PC-9 (cell line): ENCODE data around the gene AIF1. TPM values are rescaled to one million over a fixed set of nuclear protein-coding genes. Genes with fewer than 3 reads are reported as not detected.

Experiments used
- BruUV-seq: library from RNA; stranded (reverse); fragments of 400-500 nt; replicated peaks from 2 replicates; lab custom pipeline; 2021; lab: Mats Ljungman, UMichigan
- CTCF ChIA-PET: fragments of 300-600 bp; sonication (Branson Sonifier 250); formaldehyde crosslinking; loops from one replicate; lab custom pipeline; 2022; ENCODE audit warnings: antibody characterized with exemption; lab: Charles Lee
- POLR2A ChIA-PET: fragments of 300-600 bp; sonication (Branson Sonifier 250); formaldehyde crosslinking; loops from one replicate; lab custom pipeline; 2022; ENCODE audit warnings: antibody characterized with exemption; ENCODE audit not compliant: unreplicated experiment; lab: Charles Lee
- DNase-seq, 2 experiments: peaks; one replicate each; pipeline versions ENCODE4 v3.0.0 to v3.0.0-alpha.2; 2015 to 2022; ENCODE audit warnings: mixed read lengths in 1 of 2
- H2AFZ ChIP-seq: fragments of 200-600 bp; sonication (generic); 2 replicates; pipeline ENCODE4 v1.8.1; 2017; ENCODE audit warnings: antibody characterized with exemption
- H3F3A ChIP-seq: fragments of 200-600 bp; sonication (generic); 2 replicates; pipeline ENCODE4 v1.8.1; 2017; ENCODE audit warnings: antibody characterized with exemption, mild to moderate bottlenecking, low read depth; ENCODE audit not compliant: insufficient read depth
- H3K27ac ChIP-seq: fragments of 200-600 bp; sonication (generic); 2 replicates; pipeline ENCODE4 v1.6.1; 2016; ENCODE audit warnings: mixed run types
- H3K27me3 ChIP-seq: fragments of 200-600 bp; sonication (generic); 2 replicates; pipeline ENCODE4 v1.6.1; 2016; ENCODE audit warnings: low read depth, mixed run types; ENCODE audit not compliant: insufficient read depth
- H3K36me3 ChIP-seq: fragments of 200-600 bp; sonication (generic); 2 replicates; pipeline ENCODE4 v1.6.1; 2016; ENCODE audit warnings: low read depth, mixed run types
- H3K4me1 ChIP-seq: fragments of 200-600 bp; sonication (generic); replicated peaks from 2 replicates; pipeline ENCODE4 v1.6.1; 2016; ENCODE audit warnings: mixed run types; ENCODE audit not compliant: insufficient read depth
- H3K4me2 ChIP-seq: fragments of 200-600 bp; sonication (generic); 2 replicates; pipeline ENCODE4 v1.6.1; 2017; ENCODE audit warnings: mixed run types
- H3K4me3 ChIP-seq: fragments of 200-600 bp; sonication (generic); 2 replicates; pipeline ENCODE4 v1.6.1; 2016; ENCODE audit warnings: mixed run types
- H3K79me2 ChIP-seq: fragments of 200-600 bp; sonication (generic); 2 replicates; pipeline ENCODE4 v1.6.1; 2017; ENCODE audit warnings: low read depth, mixed run types
- H3K9me2 ChIP-seq: fragments of 200-600 bp; sonication (generic); 2 replicates; pipeline ENCODE4 v1.8.1; 2017; ENCODE audit warnings: mild to moderate bottlenecking; ENCODE audit not compliant: insufficient read depth
- H3K9me3 ChIP-seq: fragments of 200-600 bp; sonication (generic); 2 replicates; pipeline ENCODE4 v1.8.1; 2016; ENCODE audit warnings: low read depth; ENCODE audit not compliant: insufficient read depth
- H4K20me1 ChIP-seq: fragments of 200-600 bp; sonication (generic); 2 replicates; pipeline ENCODE4 v1.8.1; 2017; ENCODE audit not compliant: insufficient read depth
- CTCF ChIP-seq: fragments of 200-600 bp; sonication (generic); conservative IDR thresholded peaks from 2 replicates; pipeline ENCODE4 v1.6.1; 2017; ENCODE audit warnings: mixed run types, antibody characterized with exemption, mild to moderate bottlenecking, moderate library complexity
- EZH2 ChIP-seq: fragments of 200-600 bp; sonication (generic); IDR thresholded peaks from 2 replicates; pipeline ENCODE4 v1.8.0; 2017; ENCODE audit warnings: antibody characterized with exemption, low read depth
- intact Hi-C: fragments of 100-400 bp; cut with micrococcal nuclease; formaldehyde crosslinking; loops from one replicate; pipeline ENCODE4 v1.10.0; 2022; ENCODE audit not compliant: unreplicated experiment
- total RNA-seq: library from RNA; stranded (reverse); gene quantifications from 2 replicates; pipeline ENCODE4 v1.2.3, GENCODE V29; 2021

Gene AIF1
- total RNA-seq, 1 experiment from 2014 or later, result not detected

GRCh38 chr6:31662124-31662723, 47.2 kb downstream of the AIF1 start:
- peaks cover 23% of the 10 kb centered on the region for H3F3A ChIP-seq
- no TSS peak for BruUV-seq
- no peak for TF ChIP-seq CTCF
- no peak for TF ChIP-seq EZH2
- no peaks in the 10 kb centered on the region for H3K9me2 ChIP-seq
- H3K9me3 ChIP-seq, result no peaks in the 10 kb centered on the region
- 0 out of 2 replicates have a peak, but pooled peaks cover 7% of the 10 kb centered on the region for H4K20me1 ChIP-seq
- no peak overlapping the region for H2AFZ ChIP-seq
- no peaks in the 10 kb centered on the region for H3K27me3 ChIP-seq
- intact Hi-C loops, result loop anchor here (10.0 kb wide), 1 partner anchor 513 kb away; the partner anchor contains the start of genes AGPAT1 and RNF5
- H3K4me1 ChIP-seq, result peaks cover 32% of the 10 kb centered on the region
- DNase-seq, result no peak
- no peak overlapping the region for H3K4me3 ChIP-seq
- peaks cover 67% of the 10 kb centered on the region for H3K79me2 ChIP-seq
- CTCF ChIA-PET, result no interaction called here
- POLR2A ChIA-PET, result no interaction called here
- peaks cover 17% of the 10 kb centered on the region; the same call in 1 of the 2 replicates for H3K36me3 ChIP-seq
- no peak overlapping the region for H3K27ac ChIP-seq
- no peak overlapping the region for H3K4me2 ChIP-seq

GRCh38 chr6:31663126-31663960, 48.3 kb downstream of the AIF1 start:
- peaks cover 10% of the 10 kb centered on the region; the same call in 1 of the 2 replicates for H4K20me1 ChIP-seq
- H3K36me3 ChIP-seq, result peaks cover 23% of the 10 kb centered on the region
- H3K9me2 ChIP-seq, result no peaks in the 10 kb centered on the region
- H3K27ac ChIP-seq, result no peak overlapping the region
- ChIA-PET CTCF (no interaction called here), POLR2A (interaction anchor here (0.6 kb wide), 2 partner anchors 72 to 73 kb away, joined by 3 to 13 read pairs; no protein-coding TSS in a partner anchor)
- H3F3A ChIP-seq, result peaks cover 23% of the 10 kb centered on the region
- intact Hi-C loops, result loop anchor here (10.0 kb wide), 1 partner anchor 511 kb away; the partner anchor contains the start of genes AGPAT1 and RNF5
- no peak for DNase-seq
- peak overlapping the region; percentile 90; the same call in 1 of the 2 replicates for H3K4me3 ChIP-seq
- peak overlapping the region; percentile 95 for H3K4me2 ChIP-seq
- BruUV-seq, result no TSS peak
- H2AFZ ChIP-seq, result no peak overlapping the region
- TF ChIP-seq EZH2, result no peak
- no peak for TF ChIP-seq CTCF
- no peaks in the 10 kb centered on the region for H3K9me3 ChIP-seq
- no peaks in the 10 kb centered on the region for H3K27me3 ChIP-seq
- peaks cover 37% of the 10 kb centered on the region for H3K4me1 ChIP-seq
- peaks cover 67% of the 10 kb centered on the region for H3K79me2 ChIP-seq
